Heart left ventricle (tissue), 16 donors: Measurements from ENCODE around the gene GNB1L. TPM values are rescaled to one million over a fixed set of nuclear protein-coding genes. Genes with fewer than 3 reads are reported as not detected.
A peak's percentile ranks its signal among the peaks of the same experiment; 100 is the strongest.

Source experiments
- ATAC-seq, 4 donors: fragments of 200-7000 bp; cut with Tn5 transposase; one replicate each; pipeline ENCODE4 v1.9.1; 2020 to 2022; ENCODE audit warnings: moderate library complexity in 4 of 4, mild to moderate bottlenecking in 3 of 4, moderate number of reproducible peaks in 1 of 4
- DNase-seq, 5 donors: peaks; one replicate each; pipeline ENCODE4 v3.0.0-alpha.2; 2020
- H3K27ac ChIP-seq, 12 donors: fragments of 200-600 bp; sonication (generic) in 4 of 12; one replicate each; pipeline versions ENCODE4 v1.5.0 to v1.8.0; 2016 to 2022; ENCODE audit warnings: mild to moderate bottlenecking in 2 of 12
- H3K27me3 ChIP-seq, 9 donors: fragments of 200-600 bp; sonication (generic) in 2 of 9; one replicate each; pipeline versions ENCODE4 v1.5.1 to v1.8.0; 2016 to 2022; ENCODE audit warnings: mild to moderate bottlenecking in 3 of 9
- H3K36me3 ChIP-seq, 9 donors: fragments of 200-600 bp; sonication (generic) in 2 of 9; one replicate each; pipeline versions ENCODE4 v1.5.0 to v1.8.0; 2018 to 2022; ENCODE audit warnings: mild to moderate bottlenecking in 2 of 9
- H3K4me1 ChIP-seq, 12 donors: fragments of 200-600 bp; sonication (generic) in 4 of 12; one replicate each; pipeline versions ENCODE4 v1.5.0 to v1.8.0; 2016 to 2022; ENCODE audit warnings: mild to moderate bottlenecking in 3 of 12
- H3K4me3 ChIP-seq, 12 donors: fragments of 200-600 bp; sonication (generic) in 4 of 12; one replicate each; pipeline versions ENCODE4 v1.5.0 to v1.8.0; 2017 to 2022; ENCODE audit warnings: mild to moderate bottlenecking in 9 of 12, moderate library complexity in 4 of 12
- H3K9me3 ChIP-seq, 12 donors: fragments of 200-600 bp; sonication (generic) in 4 of 12; one replicate each; pipeline versions ENCODE4 v1.5.0 to v1.8.0; 2016 to 2022; ENCODE audit warnings: mild to moderate bottlenecking in 1 of 12
- CTCF ChIP-seq, 12 donors: fragments of 200-600 bp; sonication (generic) in 4 of 12; IDR thresholded peaks; one replicate each; pipeline versions ENCODE4 v1.5.0 to v1.8.0; 2018 to 2022; ENCODE audit warnings: antibody characterized with exemption in 12 of 12, mild to moderate bottlenecking in 5 of 12
- POLR2A ChIP-seq, 2 donors: fragments of 450-650 bp; IDR thresholded peaks; one replicate each; pipeline ENCODE4 v1.6.1; 2017; ENCODE audit warnings: antibody characterized with exemption in 2 of 2, mild to moderate bottlenecking in 2 of 2, moderate library complexity in 2 of 2
- WGBS, 4 donors: extraction: QIAGEN DNeasy Blood & Tissue Kit in 2 of 4; methylation state at CpG; one replicate each; pipeline versions ENCODE4 v1.1.5 to v1.1.7; 2013 to 2018; 5-methylcytosine and 5-hydroxymethylcytosine counted together
- intact Hi-C, 10 donors: fragments of 100-400 bp; cut with DNase I; formaldehyde crosslinking; loops; one replicate each; pipeline versions ENCODE4 v1.11.1 to v1.14.2; 2022
- polyA plus RNA-seq, 2 donors: library from polyadenylated mRNA; stranded (reverse); fragments of 200-250 nt; gene quantifications; one replicate each; pipeline ENCODE4 v1.2.3, GENCODE V29; 2013
- total RNA-seq, 9 donors: library from RNA; depleted of rRNA in 2 of 9; stranded (reverse); fragments of >200 nt in 2 of 9; fragmentation: NEBNext Ultra II Directional in 3 of 9; extraction: Animal tissue kit (Norgen Biotek cat#: 25700) in 3 of 9; gene quantifications; one replicate each; pipeline versions ENCODE4 v1.1.0 to v1.2.4, GENCODE V29; 2016 to 2023
- donor health status: ischemic (EF 13 %, LVEDD 7.1; RV severe dilation, severe dysfunction).
- donor health status: healthy with polysubstance abuse.
- donor health status: DM: no; HTN: yes; CAD: no.
- donor health status: DM: no; HTN: no; CAD: no.
- donor health status: ischemic (EF 25% LVEDD 6.9; RV normal size, moderate dysfunction).
- donor health status: ischemic (EF 25% LVEDD 5.7; RV mildly dilated, moderate dysfunction).
- donor health status: healthy.
- donor health status: DM: yes; HTN: yes; CAD: no.
- donor health status: ischemic (EF 35%, LVEDD 5.7; RV mildly dilated, moderate dysfunction).
- donor health status: nonischemic (EF 11% LVEDD 7.7; RV severe dilation, severe dysfunction).
- donor health status: DM: yes; HTN: yes; CAD: no.
- donor health status: PGD.
- donor health status: ischemic (EF 29% LVEDD 5.4; RV normal size, mild dysfunction).
- donor health status: nonischemic (EF 23%, LVEDD 6.1; RV moderate dilation, normal function).

The GNB1L gene
- total and polyA plus RNA-seq, 11 donors = 1.6 to 9.2 (median 2.4) TPM

GRCh38 chr22:19882446-19883381 is 28.0 kb upstream of the GNB1L start:
- H3K9me3 ChIP-seq = no peaks in the 10 kb centered on the region
- no peaks in the 10 kb centered on the region for H3K27me3 ChIP-seq
- peaks cover 0 to 19% (median 3%) of the 10 kb centered on the region in 9 donors for H3K36me3 ChIP-seq
- no peak overlapping the region for H3K27ac ChIP-seq
- H3K4me1 ChIP-seq = peaks cover 0 to 31% (median 10%) of the 10 kb centered on the region in 12 donors
- TF ChIP-seq POLR2A (IDR thresholded peaks at IDR 0.05) (no peak), CTCF (IDR thresholded peaks at IDR 0.05) (no peak)
- intact Hi-C loops = no loop called here
- WGBS, 4 donors = 91 to 97% (median 95%) methylated on average over 21 to 26 of the region's 26 CpGs
- H3K4me3 ChIP-seq = no peak overlapping the region
- peak in 3 of 5 donors; percentile 13 to 58 (median 16) for DNase-seq
- ATAC-seq = no peak

- TF ChIP-seq CTCF (IDR thresholded peaks at IDR 0.05) = no peak
- TF ChIP-seq POLR2A (IDR thresholded peaks at IDR 0.05) = no peak
- peak overlapping the region in 1 of 12 donors; percentile 18 for H3K4me3 ChIP-seq
- no peaks in the 10 kb centered on the region for H3K9me3 ChIP-seq
- peaks cover 0 to 23% (median 4%) of the 10 kb centered on the region in 9 donors for H3K36me3 ChIP-seq
- H3K27me3 ChIP-seq = no peaks in the 10 kb centered on the region
- DNase-seq (peak; percentile 45 to 75 (median 66)), ATAC-seq (peak; percentile 35 to 68 (median 53))
- peak overlapping the region in 4 of 12 donors; percentile 2 to 62 (median 55) for H3K27ac ChIP-seq
- intact Hi-C loops = no loop called here
- peaks cover 0 to 20% (median 10%) of the 10 kb centered on the region in 12 donors for H3K4me1 ChIP-seq
- 50 to 60% (median 54%) methylated on average over 22 to 27 of the region's 27 CpGs for WGBS, 4 donors
Measured at GRCh38 chr22:19880786-19881569, 26.3 kb upstream of the GNB1L start.

- H3K27ac ChIP-seq = no peak overlapping the region
Measured at GRCh38 chr22:19879992-19880785, 25.5 kb upstream of the GNB1L start.

More at GRCh38 chr22:19879992-19880785, 25.5 kb upstream of the GNB1L start:
- no peaks in the 10 kb centered on the region for H3K9me3 ChIP-seq
- no peak for ATAC-seq
- no peak overlapping the region for H3K4me3 ChIP-seq
- peaks cover 0 to 20% (median 10%) of the 10 kb centered on the region in 12 donors for H3K4me1 ChIP-seq
- intact Hi-C loops = no loop called here
- H3K36me3 ChIP-seq = peaks cover 0 to 23% (median 4%) of the 10 kb centered on the region in 9 donors
- TF ChIP-seq POLR2A (IDR thresholded peaks at IDR 0.05) (no peak), CTCF (IDR thresholded peaks at IDR 0.05) (no peak)
- no peaks in the 10 kb centered on the region for H3K27me3 ChIP-seq
- DNase-seq = peak in 3 of 5 donors; percentile 12 to 55 (median 20)
- 94 to 95% (median 95%) methylated on average over 29 to 34 of the region's 34 CpGs for WGBS, 4 donors
